Left lung (tissue), 14 donors: ENCODE data around the gene LTBP2. TPM values are rescaled to one million over a fixed set of nuclear protein-coding genes. Genes with fewer than 3 reads are reported as not detected.
A peak's percentile ranks its signal among the peaks of the same experiment; 100 is the strongest.

Source experiments
- ATAC-seq: fragments of 200-7000 bp; cut with Tn5 transposase; one replicate; pipeline ENCODE4 v1.9.1; 2020; ENCODE audit warnings: moderate library complexity
- DNase-seq, 4 donors: peaks; one replicate each; pipeline ENCODE4 v3.0.0-alpha.2; 2013 to 2020
- H3K27ac ChIP-seq, 2 donors: fragments of 200-600 bp; sonication (generic) in 1 of 2; one replicate each; pipeline versions ENCODE4 v1.5.0 to v1.8.0; 2020 to 2021
- H3K27me3 ChIP-seq, 2 donors: fragments of 200-600 bp; sonication (generic) in 1 of 2; one replicate each; pipeline versions ENCODE4 v1.5.0 to v1.8.0; 2020 to 2021
- H3K36me3 ChIP-seq, 2 donors: fragments of 200-600 bp; sonication (generic) in 1 of 2; one replicate each; pipeline versions ENCODE4 v1.5.0 to v1.8.0; 2020 to 2021
- H3K4me1 ChIP-seq, 2 donors: fragments of 200-600 bp; one replicate each; pipeline ENCODE4 v1.8.0; 2021
- H3K4me3 ChIP-seq, 2 donors: fragments of 200-600 bp; sonication (generic) in 1 of 2; one replicate each; pipeline versions ENCODE4 v1.5.0 to v1.8.0; 2020 to 2021; ENCODE audit warnings: mild to moderate bottlenecking in 1 of 2
- H3K9me3 ChIP-seq, 2 donors: fragments of 200-600 bp; sonication (generic) in 1 of 2; one replicate each; pipeline versions ENCODE4 v1.5.0 to v1.8.0; 2020 to 2021
- CTCF ChIP-seq, 2 donors: fragments of 200-600 bp; sonication (generic) in 1 of 2; IDR thresholded peaks; one replicate each; pipeline versions ENCODE4 v1.5.0 to v1.8.0; 2021; ENCODE audit warnings: antibody characterized with exemption in 2 of 2
- intact Hi-C, 2 donors: fragments of 100-400 bp; cut with DNase I; formaldehyde crosslinking; loops; one replicate each; pipeline versions ENCODE4 v1.11.2 to v1.14.2; 2022
- long read RNA-seq, 12 donors: library from polyadenylated mRNA in 2 of 12; unstranded in 2 of 12; transcript quantifications; one replicate each; pipeline ENCODE4 v2.0.0 and lab custom pipeline, GENCODE V29; 2019 to 2026
- polyA plus RNA-seq, 6 donors: library from polyadenylated mRNA; unstranded; fragments of 120-200 nt; gene quantifications; one replicate each; pipeline ENCODE4 v1.2.1, GENCODE V29; 2013; ENCODE audit not compliant: insufficient read length in 6 of 6
- total RNA-seq, 2 donors: library from RNA; stranded (reverse); fragmentation: NEBNext Ultra II Directional; extraction: Animal tissue kit (Norgen Biotek cat#: 25700); gene quantifications; one replicate each; pipeline ENCODE4 v1.2.1, GENCODE V29; 2021
- donor health status: DM: no; HTN: yes; CAD: no.
- donor health status: DM: no; HTN: no; CAD: no.

Gene LTBP2
- total RNA-seq: 100 to 1,000 TPM in 1 of 2 donors, 10 to 100 TPM in 1; 69.2 to 154 TPM
- 10 to 100 TPM; 14.0 to 25.7 (median 16.1) TPM for polyA plus RNA-seq
- long read RNA-seq, donor 1, partial matches to known transcripts: 21 of 21 reads
- long read RNA-seq, donor 1, other reads (novel, unspliced or antisense): 0 of 21 reads
- long read RNA-seq, donor 2, partial matches to known transcripts: 5 of 7 reads
- long read RNA-seq, donor 2, other reads (novel, unspliced or antisense): 0 of 7 reads
- long read RNA-seq, donor 3, partial matches to known transcripts: 0 of 1 reads
- long read RNA-seq, donor 3, other reads (novel, unspliced or antisense): 0 of 1 reads
- long read RNA-seq, donor 4, partial matches to known transcripts: 12 of 13 reads
- long read RNA-seq, donor 4, other reads (novel, unspliced or antisense): 1 of 13 reads
- long read RNA-seq, donor 5, partial matches to known transcripts: 0 of 2 reads
- long read RNA-seq, donor 5, other reads (novel, unspliced or antisense): 0 of 2 reads
- long read RNA-seq, donor 6: 0 reads
- long read RNA-seq, donor 7: 0 reads
- long read RNA-seq, donor 8: 0 reads
- long read RNA-seq, donor 9: 0 reads
- long read RNA-seq, donor 10, partial matches to known transcripts: 3 of 4 reads
- long read RNA-seq, donor 10, other reads (novel, unspliced or antisense): 0 of 4 reads
- long read RNA-seq, donor 11: 0 reads
- long read RNA-seq, donor 12: 0 reads

- H3K36me3 ChIP-seq: no peaks in the 10 kb centered on the region
- ATAC-seq (peak; percentile 30), DNase-seq (peak in 1 of 4 donors; percentile 84)
- no peaks in the 10 kb centered on the region for H3K9me3 ChIP-seq
- H3K4me1 ChIP-seq: peaks cover 5 to 50% of the 10 kb centered on the region in 2 donors
- H3K4me3 ChIP-seq: peak within 1 kb of the TSS; percentile 49 to 69
- TF ChIP-seq CTCF (IDR thresholded peaks at IDR 0.05): no peak
- peak within 1 kb of the TSS; percentile 9 to 54 for H3K27ac ChIP-seq
- H3K27me3 ChIP-seq: peaks cover 12 to 34% of the 10 kb centered on the region in 2 donors
- intact Hi-C loops: loop anchor here in 1 of 2 donors (10.0 kb wide), 2 partner anchors 107 to 193 kb away; no protein-coding TSS in a partner anchor
Measured at GRCh38 chr14:74611650-74612349, at the start of gene LTBP2. TSS of gene LTBP2 (minus strand) at chr14:74612237. CDS start at chr14:74611944, 293 bp downstream.

GRCh38 chr14:74660863-74661262 lies 48.8 kb upstream of the LTBP2 start:
- Histone ChIP-seq H3K4me3 (no peak overlapping the region), H3K9me3 (no peaks in the 10 kb centered on the region), H3K36me3 (peaks cover 0 to 84% of the 10 kb centered on the region in 2 donors), H3K27me3 (no peaks in the 10 kb centered on the region), H3K4me1 (no peaks in the 10 kb centered on the region), H3K27ac (no peak overlapping the region)
- TF ChIP-seq CTCF (IDR thresholded peaks at IDR 0.05): no peak
- ATAC-seq: no peak
- intact Hi-C loops: no loop called here
- DNase-seq: no peak

- DNase-seq (no peak), ATAC-seq (peak; percentile 18)
- Histone ChIP-seq H3K27me3 (no peaks in the 10 kb centered on the region), H3K36me3 (peaks cover 0 to 77% of the 10 kb centered on the region in 2 donors), H3K4me1 (peaks cover 0 to 7% of the 10 kb centered on the region in 2 donors), H3K27ac (no peak overlapping the region), H3K4me3 (no peak overlapping the region), H3K9me3 (no peaks in the 10 kb centered on the region)
- TF ChIP-seq CTCF (IDR thresholded peaks at IDR 0.05): no peak
- intact Hi-C loops: no loop called here
Measured at GRCh38 chr14:74660167-74660566, 48.1 kb upstream of the LTBP2 start.

GRCh38 chr14:74658535-74659131 lies 46.6 kb upstream of the LTBP2 start:
- peaks cover 0 to 10% of the 10 kb centered on the region in 2 donors for H3K4me1 ChIP-seq
- ATAC-seq: no peak
- no peaks in the 10 kb centered on the region for H3K27me3 ChIP-seq
- no peak overlapping the region for H3K27ac ChIP-seq
- no peak for TF ChIP-seq CTCF (IDR thresholded peaks at IDR 0.05)
- H3K36me3 ChIP-seq: peaks cover 0 to 62% of the 10 kb centered on the region in 2 donors
- no peak overlapping the region for H3K4me3 ChIP-seq
- intact Hi-C loops: no loop called here
- no peaks in the 10 kb centered on the region for H3K9me3 ChIP-seq
- no peak for DNase-seq
